CD8-positive, alpha-beta memory T cell (primary cell): ENCODE measurements around the gene KIF27. TPM values are rescaled to one million over a fixed set of nuclear protein-coding genes. Genes with fewer than 3 reads are reported as not detected.
"Not testable (repeated sequence)": the region's sequence is repeated elsewhere in the genome, so short reads cannot be mapped to it uniquely, and the experiment has no call there.

Experiments used
- CTCF ChIA-PET: fragments of 350-600 bp; sonication (Branson Sonifier 250); formaldehyde crosslinking; loops from one replicate; lab custom pipeline; 2021; ENCODE audit warnings: antibody characterized with exemption; lab: Charles Lee
- POLR2A ChIA-PET: fragments of 350-600 bp; sonication (Branson Sonifier 250); formaldehyde crosslinking; loops from one replicate; lab custom pipeline; 2021; ENCODE audit warnings: antibody characterized with exemption; lab: Charles Lee
- DNase-seq, 5 donors: peaks; one replicate each; pipeline versions ENCODE4 v3.0.0 to v3.0.0-alpha.2; 2020 to 2022; ENCODE audit warnings: mixed read lengths in 1 of 5
- H3K27ac ChIP-seq: one replicate; pipeline ENCODE4 v1.7.0; 2013; ENCODE audit warnings: low read depth, mild to moderate bottlenecking, low read length, moderate library complexity
- H3K27me3 ChIP-seq: 2 replicates; pipeline ENCODE4 v1.7.0; 2013; ENCODE audit warnings: low read length, mild to moderate bottlenecking; ENCODE audit not compliant: insufficient read depth, poor library complexity, severe bottlenecking
- H3K36me3 ChIP-seq: 2 replicates; pipeline ENCODE4 v1.7.0; 2013; ENCODE audit warnings: mild to moderate bottlenecking, low read length, moderate library complexity; ENCODE audit not compliant: insufficient read depth
- H3K4me1 ChIP-seq: 2 replicates; pipeline ENCODE4 v1.7.0; 2013; ENCODE audit warnings: mild to moderate bottlenecking, low read length, moderate library complexity; ENCODE audit not compliant: insufficient read depth
- H3K4me3 ChIP-seq: 2 replicates; pipeline ENCODE4 v1.7.0; 2013; ENCODE audit warnings: mild to moderate bottlenecking, low read length
- H3K9me3 ChIP-seq: 2 replicates; pipeline ENCODE4 v1.7.0; 2013; ENCODE audit warnings: mild to moderate bottlenecking, low read length
- H3K27ac Mint-ChIP-seq, 8 donors: one replicate each; pipeline ENCODE4 v1.8.0; 2020 to 2021; ENCODE audit warnings: mixed read lengths in 8 of 8, mild to moderate bottlenecking in 6 of 8, inconsistent platforms in 3 of 8, moderate library complexity in 3 of 8
- H3K27me3 Mint-ChIP-seq, 2 donors: one replicate each; pipeline ENCODE4 v1.8.0; 2020 to 2021; ENCODE audit warnings: mixed read lengths in 2 of 2, mild to moderate bottlenecking in 1 of 2, moderate library complexity in 1 of 2
- H3K36me3 Mint-ChIP-seq, 3 donors: one replicate each; pipeline ENCODE4 v1.8.0; 2020 to 2021; ENCODE audit warnings: mixed read lengths in 3 of 3, inconsistent platforms in 1 of 3, mild to moderate bottlenecking in 1 of 3
- H3K4me1 Mint-ChIP-seq, 3 donors: one replicate each; pipeline ENCODE4 v1.8.0; 2020 to 2021; ENCODE audit warnings: mixed read lengths in 3 of 3, inconsistent platforms in 1 of 3, mild to moderate bottlenecking in 1 of 3
- H3K4me3 Mint-ChIP-seq, 7 donors: one replicate each; pipeline ENCODE4 v1.8.0; 2020 to 2021; ENCODE audit warnings: mixed read lengths in 7 of 7, mild to moderate bottlenecking in 6 of 7, moderate library complexity in 4 of 7, inconsistent platforms in 2 of 7
- H3K9me3 Mint-ChIP-seq, 5 donors: one replicate each; pipeline ENCODE4 v1.8.0; 2020 to 2022; ENCODE audit warnings: mixed read lengths in 5 of 5, mild to moderate bottlenecking in 3 of 5, moderate library complexity in 2 of 5, inconsistent platforms in 1 of 5
- polyA plus RNA-seq: library from polyadenylated mRNA; unstranded; fragments of 300-500 nt; fragmentation: Illumina TruSeq; gene quantifications from one replicate; pipeline ENCODE4 v1.2.3, GENCODE V29; 2021
- total RNA-seq, 2 experiments: library from RNA; stranded (reverse); gene quantifications; one replicate each; pipeline ENCODE4 v1.2.3, GENCODE V29; 2021

The KIF27 gene
- total and polyA plus RNA-seq, 3 experiments from 2014 or later: 2.0 to 3.2 (median 2.8) TPM

GRCh38 chr9:83960991-83961390 lies 39.8 kb upstream of the KIF27 start:
- Histone ChIP-seq H3K9me3 (no peaks in the 10 kb centered on the region), H3K4me3 (no peak overlapping the region), H3K27ac (no peak overlapping the region), H3K27me3 (no peaks in the 10 kb centered on the region), H3K4me1 (no peaks in the 10 kb centered on the region), H3K36me3 (no peaks in the 10 kb centered on the region)
- CTCF ChIA-PET: interaction anchor here (1.0 to 2.0 kb wide), 2 partner anchors 11 to 19 kb away, joined by 3 to 4 read pairs; partner anchors contain the start of genes HNRNPK and RMI1
- peaks cover 0 to 9% (median 3%) of the 10 kb centered on the region in 3 donors for H3K36me3 Mint-ChIP-seq
- no peak for DNase-seq
- no peak overlapping the region for H3K4me3 Mint-ChIP-seq
- H3K4me1 Mint-ChIP-seq: peaks cover 12 to 17% (median 15%) of the 10 kb centered on the region in 3 donors
- peak overlapping the region in 1 of 8 donors; percentile 33 for H3K27ac Mint-ChIP-seq
- no peaks in the 10 kb centered on the region for H3K27me3 Mint-ChIP-seq
- no peaks in the 10 kb centered on the region for H3K9me3 Mint-ChIP-seq
- POLR2A ChIA-PET: interaction anchor here (3.6 kb wide), 1 partner anchor 18 kb away, joined by 22 read pairs; the partner anchor contains the start of genes HNRNPK and RMI1

- Mint-ChIP-seq H3K27ac (peak overlapping the region in 1 of 8 donors; percentile 66), H3K36me3 (peaks cover 0 to 10% (median 3%) of the 10 kb centered on the region in 3 donors), H3K9me3 (no peaks in the 10 kb centered on the region), H3K4me1 (peaks cover 15 to 24% (median 20%) of the 10 kb centered on the region in 3 donors), H3K4me3 (peak overlapping the region in 1 of 7 donors; percentile 99), H3K27me3 (no peaks in the 10 kb centered on the region)
- H3K9me3 ChIP-seq: no peaks in the 10 kb centered on the region
- ChIA-PET POLR2A (interaction anchor here (1.1 kb wide), 1 partner anchor 9 kb away, joined by 7 read pairs; no protein-coding TSS in a partner anchor), CTCF (interaction anchor here (1.1 to 2.0 kb wide), 2 partner anchors 13 to 17 kb away, joined by 3 to 4 read pairs; no protein-coding TSS in a partner anchor)
- no peak overlapping the region for H3K4me3 ChIP-seq
- H3K27me3 ChIP-seq: no peaks in the 10 kb centered on the region
- no peak overlapping the region for H3K27ac ChIP-seq
- no peaks in the 10 kb centered on the region for H3K36me3 ChIP-seq
- H3K4me1 ChIP-seq: peaks cover 12% of the 10 kb centered on the region
- no peak for DNase-seq
Measured at GRCh38 chr9:83959061-83959460, 37.8 kb upstream of the KIF27 start.

GRCh38 chr9:83957248-83957513 lies 35.9 kb upstream of the KIF27 start:
- ChIA-PET POLR2A (interaction anchor here (1.2 kb wide), 2 partner anchors 24 to 249 kb away, joined by 3 read pairs; partner anchors contain the start of genes RMI1 and UBQLN1), CTCF (no interaction called here)
- peaks cover 12% of the 10 kb centered on the region for H3K4me1 ChIP-seq
- peaks cover 15 to 25% (median 20%) of the 10 kb centered on the region in 3 donors for H3K4me1 Mint-ChIP-seq
- no peak for DNase-seq
- H3K9me3 ChIP-seq: no peaks in the 10 kb centered on the region
- no peaks in the 10 kb centered on the region for H3K27me3 Mint-ChIP-seq
- H3K27ac ChIP-seq: peak overlapping the region; percentile 73
- no peaks in the 10 kb centered on the region for H3K9me3 Mint-ChIP-seq
- H3K4me3 Mint-ChIP-seq: peak overlapping the region; percentile 97 to 99 (median 98)
- peak overlapping the region; percentile 86 to 98 (median 94) for H3K27ac Mint-ChIP-seq
- no peaks in the 10 kb centered on the region for H3K36me3 ChIP-seq
- H3K4me3 ChIP-seq: peak overlapping the region; percentile 75
- no peaks in the 10 kb centered on the region for H3K27me3 ChIP-seq
- peaks cover 0 to 11% (median 3%) of the 10 kb centered on the region in 3 donors for H3K36me3 Mint-ChIP-seq

GRCh38 chr9:83956436-83957247 lies 35.4 kb upstream of the KIF27 start:
- Histone ChIP-seq H3K9me3 (no peaks in the 10 kb centered on the region), H3K27me3 (no peaks in the 10 kb centered on the region), H3K4me1 (peaks cover 12% of the 10 kb centered on the region), H3K27ac (peak overlapping the region; percentile 73), H3K4me3 (peak overlapping the region; percentile 75), H3K36me3 (no peaks in the 10 kb centered on the region)
- ChIA-PET CTCF (no interaction called here), POLR2A (interaction anchor here (0.6 to 1.4 kb wide), 5 partner anchors 13 to 249 kb away, joined by 3 to 8 read pairs (median 3); partner anchors contain the start of genes HNRNPK, RMI1 and UBQLN1)
- peak; percentile 50 to 76 (median 59) for DNase-seq
- H3K4me1 Mint-ChIP-seq: peaks cover 15 to 25% (median 20%) of the 10 kb centered on the region in 3 donors
- peak overlapping the region; percentile 86 to 98 (median 95) for H3K27ac Mint-ChIP-seq
- peak overlapping the region; percentile 97 to 99 (median 98) for H3K4me3 Mint-ChIP-seq
- H3K36me3 Mint-ChIP-seq: peaks cover 0 to 11% (median 3%) of the 10 kb centered on the region in 3 donors
- no peaks in the 10 kb centered on the region for H3K27me3 Mint-ChIP-seq
- no peaks in the 10 kb centered on the region for H3K9me3 Mint-ChIP-seq

- DNase-seq: peak in 1 of 5 donors; percentile 6
- H3K27ac Mint-ChIP-seq: peak overlapping the region; percentile 86 to 98 (median 95)
- Histone ChIP-seq H3K4me1 (peaks cover 12% of the 10 kb centered on the region), H3K9me3 (no peaks in the 10 kb centered on the region), H3K27ac (peak overlapping the region; percentile 73), H3K4me3 (peak overlapping the region; percentile 75), H3K27me3 (no peaks in the 10 kb centered on the region), H3K36me3 (no peaks in the 10 kb centered on the region)
- H3K9me3 Mint-ChIP-seq: no peaks in the 10 kb centered on the region
- peaks cover 0 to 12% (median 3%) of the 10 kb centered on the region in 3 donors for H3K36me3 Mint-ChIP-seq
- H3K4me1 Mint-ChIP-seq: peaks cover 15 to 25% (median 20%) of the 10 kb centered on the region in 3 donors
- POLR2A ChIA-PET: interaction anchor here (0.6 to 1.4 kb wide), 4 partner anchors 13 to 249 kb away, joined by 3 to 8 read pairs (median 3); partner anchors contain the start of genes HNRNPK, RMI1 and UBQLN1
- peak overlapping the region; percentile 97 to 99 (median 98) for H3K4me3 Mint-ChIP-seq
- no peaks in the 10 kb centered on the region for H3K27me3 Mint-ChIP-seq
- CTCF ChIA-PET: no interaction called here
Measured at GRCh38 chr9:83956086-83956435, 34.8 kb upstream of the KIF27 start.

- POLR2A ChIA-PET: not testable (repeated sequence)
Measured at GRCh38 chr9:83948096-83948495, 26.9 kb upstream of the KIF27 start.

GRCh38 chr9:83940590-83941303 lies 19.5 kb upstream of the KIF27 start:
- ChIA-PET CTCF (interaction anchor here (1.5 to 2.4 kb wide), 3 partner anchors 19 to 320 kb away, joined by 3 to 9 read pairs (median 6); partner anchors contain the start of gene KIF27), POLR2A (no interaction called here)
- H3K9me3 ChIP-seq: no peaks in the 10 kb centered on the region

More at GRCh38 chr9:83948096-83948495, 26.9 kb upstream of the KIF27 start:
- H3K4me1 Mint-ChIP-seq, H3K9me3 Mint-ChIP-seq, H3K27ac Mint-ChIP-seq, CTCF ChIA-PET, H3K27me3 Mint-ChIP-seq, H3K27me3 ChIP-seq, H3K27ac ChIP-seq, DNase-seq, H3K4me3 Mint-ChIP-seq, H3K4me1 ChIP-seq, H3K9me3 ChIP-seq, H3K36me3 ChIP-seq, H3K4me3 ChIP-seq: not testable (repeated sequence)
- peaks cover 4 to 27% (median 8%) of the 10 kb centered on the region in 3 donors for H3K36me3 Mint-ChIP-seq

More at GRCh38 chr9:83940590-83941303, 19.5 kb upstream of the KIF27 start:
- H3K4me1 Mint-ChIP-seq: peaks cover 0 to 2% (median 0%) of the 10 kb centered on the region in 3 donors
- no peaks in the 10 kb centered on the region for H3K4me1 ChIP-seq
- no peak for DNase-seq
- H3K27me3 ChIP-seq: no peaks in the 10 kb centered on the region
- H3K36me3 ChIP-seq: no peaks in the 10 kb centered on the region
- no peak overlapping the region for H3K4me3 ChIP-seq
- H3K27ac Mint-ChIP-seq: peak overlapping the region in 1 of 8 donors; percentile 63
- peaks cover 0 to 55% (median 16%) of the 10 kb centered on the region in 3 donors for H3K36me3 Mint-ChIP-seq
- no peak overlapping the region for H3K27ac ChIP-seq
- no peak overlapping the region for H3K4me3 Mint-ChIP-seq
- no peaks in the 10 kb centered on the region for H3K9me3 Mint-ChIP-seq
- H3K27me3 Mint-ChIP-seq: no peaks in the 10 kb centered on the region
